Measurements from ENCODE around the gene DLG4.

DNA sequence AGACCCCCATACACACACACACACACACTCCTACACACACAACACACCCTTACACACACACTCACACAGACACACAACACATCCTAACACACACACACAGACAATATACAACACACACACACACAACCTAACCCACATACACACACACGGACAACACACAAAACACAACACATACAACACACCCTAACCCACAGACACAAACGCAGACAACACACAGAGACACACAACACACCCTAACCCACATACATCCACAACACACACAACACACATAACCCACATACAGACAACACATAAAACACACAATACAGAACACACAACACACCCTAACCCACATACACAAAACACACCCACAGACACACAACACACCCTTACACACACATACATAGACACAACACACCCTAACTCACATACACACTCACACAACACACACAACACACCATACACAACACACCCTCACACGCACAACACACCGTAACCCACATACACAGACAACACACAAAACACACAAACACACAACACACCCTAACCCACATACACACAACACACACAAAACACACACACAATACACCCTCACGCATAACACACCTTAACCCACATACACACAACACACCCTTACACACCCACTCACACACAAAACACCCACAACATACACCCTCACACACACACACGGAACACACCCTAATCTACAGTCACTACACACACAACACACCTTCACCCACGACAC is 44.9 kb downstream of the DLG4 start:
- TF ChIP-seq, protein P1, sequence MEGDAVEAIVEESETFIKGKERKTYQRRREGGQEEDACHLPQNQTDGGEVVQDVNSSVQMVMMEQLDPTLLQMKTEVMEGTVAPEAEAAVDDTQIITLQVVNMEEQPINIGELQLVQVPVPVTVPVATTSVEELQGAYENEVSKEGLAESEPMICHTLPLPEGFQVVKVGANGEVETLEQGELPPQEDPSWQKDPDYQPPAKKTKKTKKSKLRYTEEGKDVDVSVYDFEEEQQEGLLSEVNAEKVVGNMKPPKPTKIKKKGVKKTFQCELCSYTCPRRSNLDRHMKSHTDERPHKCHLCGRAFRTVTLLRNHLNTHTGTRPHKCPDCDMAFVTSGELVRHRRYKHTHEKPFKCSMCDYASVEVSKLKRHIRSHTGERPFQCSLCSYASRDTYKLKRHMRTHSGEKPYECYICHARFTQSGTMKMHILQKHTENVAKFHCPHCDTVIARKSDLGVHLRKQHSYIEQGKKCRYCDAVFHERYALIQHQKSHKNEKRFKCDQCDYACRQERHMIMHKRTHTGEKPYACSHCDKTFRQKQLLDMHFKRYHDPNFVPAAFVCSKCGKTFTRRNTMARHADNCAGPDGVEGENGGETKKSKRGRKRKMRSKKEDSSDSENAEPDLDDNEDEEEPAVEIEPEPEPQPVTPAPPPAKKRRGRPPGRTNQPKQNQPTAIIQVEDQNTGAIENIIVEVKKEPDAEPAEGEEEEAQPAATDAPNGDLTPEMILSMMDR (conservative IDR thresholded peaks at IDR 0.05; ENCODE audit: low read length), result no peak
- no peak for TF ChIP-seq EZH2phosphoT487 (IDR thresholded peaks at IDR 0.05; ENCODE audit: borderline replicate concordance)

All from Loucy (cell line).